K562 (cell line): ENCODE results near the gene VGLL4. TPM values are rescaled to one million over a fixed set of nuclear protein-coding genes. Genes with fewer than 3 reads are reported as not detected.

Experiments used
- ATAC-seq: fragments of 200-7000 bp; cut with Tn5 transposase; 3 replicates; pipeline ENCODE4 v1.9.1; 2020; ENCODE audit warnings: moderate library complexity
- BruUV-seq: library from RNA; stranded (reverse); fragments of 400-500 nt; replicated peaks from 2 replicates; lab custom pipeline; 2021; lab: Mats Ljungman, UMichigan
- CTCF ChIA-PET: fragments of 300-600 bp; formaldehyde crosslinking; extraction: SDS; loops from one replicate; lab custom pipeline; 2021; ENCODE audit warnings: low intra/inter-chr PET ratio; lab: Yijun Ruan, JAX
- POLR2A ChIA-PET: fragments of 300-600, 350-650 bp; sonication (Branson Sonifier 250); formaldehyde crosslinking; extraction: SDS; loops from one replicate; lab custom pipeline; 2021; ENCODE audit warnings: antibody characterized with exemption, inconsistent platforms; lab: Yijun Ruan, JAX
- DNase-seq, 4 experiments: peaks; one replicate each; pipeline versions ENCODE4 v3.0.0 to v3.0.0-alpha.2; 2011 to 2018; ENCODE audit warnings: low spot score in 3 of 4, mixed read lengths in 3 of 4; ENCODE audit errors: extremely low read depth in 1 of 4
- FAIRE-seq: peaks from 2 replicates; lab custom pipeline; 2011; peaks lifted over from hg19 to GRCh38; lab: Jason Lieb, UNC
- H2AFZ ChIP-seq: 2 replicates; pipeline ENCODE4 v1.6.0; 2011; ENCODE audit warnings: low read depth, low read length, control low read depth, inconsistent platforms
- H3K27ac ChIP-seq: fragments of 200-600 bp; 3 replicates; pipeline ENCODE4 v1.8.0; 2011; ENCODE audit warnings: low read depth, mild to moderate bottlenecking, control low read depth, inconsistent platforms, low read length, moderate library complexity, mixed read lengths; ENCODE audit errors: extremely low read depth
- H3K27me3 ChIP-seq, 2 experiments: fragments of 300-600 bp in 1 of 2; 2 replicates in 1 of 2; 3 replicates in 1 of 2; pipeline versions ENCODE4 v1.6.0 to v1.8.0; 2011; ENCODE audit warnings: inconsistent platforms in 2 of 2, low read length in 2 of 2, mild to moderate bottlenecking in 1 of 2, mixed read lengths in 1 of 2, moderate library complexity in 1 of 2; ENCODE audit not compliant: control insufficient read depth in 2 of 2, insufficient read depth in 2 of 2
- H3K36me3 ChIP-seq: fragments of 300-600 bp; 3 replicates; pipeline ENCODE4 v1.8.0; 2011; ENCODE audit warnings: mild to moderate bottlenecking, low read length, inconsistent platforms; ENCODE audit not compliant: control insufficient read depth, insufficient read depth
- H3K4me1 ChIP-seq, 2 experiments: fragments of 200-600 bp in 1 of 2; replicated peaks in 1 of 2; 2 replicates in 1 of 2; 3 replicates in 1 of 2; pipeline versions ENCODE4 v1.5.1 to v1.8.0; 2011; ENCODE audit warnings: inconsistent platforms in 2 of 2, low read length in 2 of 2, mild to moderate bottlenecking in 1 of 2, mixed read lengths in 1 of 2, moderate library complexity in 1 of 2; ENCODE audit not compliant: control insufficient read depth in 2 of 2, insufficient read depth in 2 of 2
- H3K4me2 ChIP-seq: 2 replicates; pipeline ENCODE4 v1.6.1; 2011; ENCODE audit warnings: low read length, control low read depth, inconsistent platforms, mixed read lengths; ENCODE audit not compliant: insufficient read depth
- H3K4me3 ChIP-seq: fragments of 200-600 bp; sonication (generic), shearing (Covaris generic); 2 replicates; pipeline ENCODE4 v1.5.1; 2016; ENCODE audit warnings: control low read depth, inconsistent platforms
- H3K79me2 ChIP-seq: fragments of 200-600 bp; 3 replicates; pipeline ENCODE4 v1.8.0; 2011; ENCODE audit warnings: low read length, inconsistent platforms; ENCODE audit not compliant: control insufficient read depth, insufficient read depth
- H3K9ac ChIP-seq, 2 experiments: 2 replicates each; pipeline versions ENCODE4 v1.6.0 to v1.6.1; 2011; ENCODE audit warnings: low read depth in 2 of 2, low read length in 2 of 2, control low read depth in 1 of 2, inconsistent platforms in 1 of 2, mild to moderate bottlenecking in 1 of 2, mixed read lengths in 1 of 2; ENCODE audit not compliant: insufficient read depth in 1 of 2
- H3K9me1 ChIP-seq: one replicate; pipeline ENCODE4 v1.6.0; 2011; ENCODE audit warnings: inconsistent platforms, mild to moderate bottlenecking, low read length, moderate library complexity; ENCODE audit not compliant: control insufficient read depth, insufficient read depth
- H3K9me3 ChIP-seq: replicated peaks from 2 replicates; pipeline ENCODE4 v1.5.1; 2011; ENCODE audit warnings: low read depth, low read length, inconsistent platforms; ENCODE audit not compliant: control insufficient read depth, insufficient read depth
- H4K20me1 ChIP-seq: replicated peaks from 2 replicates; pipeline ENCODE4 v1.6.1; 2011; ENCODE audit warnings: low read length, inconsistent platforms, mixed read lengths; ENCODE audit not compliant: control insufficient read depth, insufficient read depth
- E2F6 ChIP-seq, 2 experiments: IDR thresholded peaks; 2 replicates each; pipeline ENCODE4 v1.6.1; 2011; ENCODE audit warnings: borderline replicate concordance in 1 of 2, control low read depth in 1 of 2, low read depth in 1 of 2, low read length in 1 of 2, mild to moderate bottlenecking in 1 of 2, mixed read lengths in 1 of 2, moderate library complexity in 1 of 2; ENCODE audit not compliant: insufficient read depth in 1 of 2, insufficient read length in 1 of 2, poor library complexity in 1 of 2, severe bottlenecking in 1 of 2; ENCODE audit errors: extremely low read depth in 1 of 2
- FOXP4 ChIP-seq: sonication (generic); formaldehyde crosslinking; IDR thresholded peaks from 2 replicates; pipeline ENCODE4 v1.8.0; 2022; ENCODE audit warnings: mild to moderate bottlenecking, missing genetic modification reagents, borderline replicate concordance
- GTF2B ChIP-seq: IDR thresholded peaks from 2 replicates; pipeline ENCODE4 v1.6.1; 2011; ENCODE audit not compliant: insufficient read length; ENCODE audit errors: extremely low read depth
- HNRNPH1 ChIP-seq: fragments of 200-400 bp; formaldehyde crosslinking; optimal IDR thresholded peaks from 2 replicates; pipeline ENCODE3; 2017; ENCODE audit warnings: low read depth, mild to moderate bottlenecking, low read length, moderate library complexity
- PML ChIP-seq: IDR thresholded peaks from 2 replicates; pipeline ENCODE4 v1.6.1; 2012; ENCODE audit warnings: low read length, inconsistent platforms
- RFX1 ChIP-seq: fragments of 450-650 bp; IDR thresholded peaks from 2 replicates; pipeline ENCODE4 v1.6.1; 2016; ENCODE audit warnings: mild to moderate bottlenecking, moderate library complexity
- TBP ChIP-seq: optimal IDR thresholded peaks from 2 replicates; pipeline ENCODE3; 2011; ENCODE audit warnings: low read depth, low read length, improper control_type of control experiment
- ZBTB12 ChIP-seq: fragments of 250-450 bp; sonication (Bioruptor Pico); IDR thresholded peaks from 2 replicates; pipeline ENCODE4 v1.4.0; 2020
- ZBTB33 ChIP-seq: sonication (generic); formaldehyde crosslinking; IDR thresholded peaks from 2 replicates; pipeline ENCODE4 v1.8.1; 2023; ENCODE audit warnings: mild to moderate bottlenecking, missing genetic modification reagents
- ZFP30 ChIP-seq: fragments of 250-450 bp; sonication (Bioruptor Pico); IDR thresholded peaks from 2 replicates; pipeline ENCODE4 v1.8.0; 2022; ENCODE audit warnings: moderate library complexity, mild to moderate bottlenecking, inconsistent platforms, borderline replicate concordance
- ZKSCAN8 ChIP-seq: fragments of 200-800 bp; sonication (Bioruptor generic); IDR thresholded peaks from 2 replicates; pipeline ENCODE4 v1.6.1; 2016; ENCODE audit warnings: missing genetic modification characterization, missing compliant biosample characterization
- ZNF324 ChIP-seq: fragments of 250-450 bp; sonication (Bioruptor Pico); IDR thresholded peaks from 2 replicates; pipeline ENCODE4 v1.4.0; 2020; ENCODE audit warnings: mild to moderate bottlenecking
- ZNF551 ChIP-seq: fragments of 250-450 bp; sonication (Bioruptor Pico); IDR thresholded peaks from 2 replicates; pipeline ENCODE4 v1.5.0; 2021; ENCODE audit warnings: mild to moderate bottlenecking, moderate library complexity
- ZNF655 ChIP-seq: fragments of 250-450 bp; sonication (Bioruptor Pico); IDR thresholded peaks from 2 replicates; pipeline ENCODE4 v1.5.0; 2021
- WGBS: fragments of 100-300 bp; shearing (Covaris generic); methylation state at CpG from one replicate; pipeline ENCODE4 v1.1.6; 2016; ENCODE audit warnings: low coverage, mixed read lengths; ENCODE audit not compliant: insufficient coverage; ENCODE audit errors: missing lambda C conversion rate; 5-methylcytosine and 5-hydroxymethylcytosine counted together
- in situ Hi-C: fragments of 300-500 bp; cut with MboI; formaldehyde crosslinking; loops from 4 replicates; pipeline ENCODE4 v1.15.0; 2018; ENCODE audit warnings: inconsistent platforms, mixed read lengths
- intact Hi-C: fragments of 100-400 bp; cut with micrococcal nuclease; formaldehyde crosslinking; loops from 2 replicates; pipeline ENCODE4 v1.14.2; 2022
- polyA plus RNA-seq, 8 experiments: library from polyadenylated mRNA; depleted of rRNA in 4 of 8; stranded (reverse) in 5 of 8; unstranded in 3 of 8; fragments of >200 nt; fragmentation: Nextera tagmentation in 2 of 8; fragmentation: Illumina TruSeq in 1 of 8; extraction: Ambion mirVana in 2 of 8; extraction: Trizol in 1 of 8; gene quantifications; 2 replicates each; pipeline versions ENCODE4 v1.2.1 to v1.2.3, GENCODE V29; 2011 to 2014; ENCODE audit warnings: inconsistent platforms in 1 of 8, missing spikeins in 1 of 8
- total RNA-seq, 7 experiments: library from RNA; depleted of rRNA in 6 of 7; stranded (reverse); fragments of >200 nt in 6 of 7; fragmentation: Illumina TruSeq in 2 of 7; extraction: Trizol in 2 of 7; gene quantifications; 2 replicates each; pipeline versions ENCODE4 v1.2.1 to v1.2.3, GENCODE V29; 2011 to 2021; ENCODE audit warnings: low replicate concordance in 1 of 7

Gene VGLL4
- total and polyA plus RNA-seq, 9 of the 15 experiments (the other 6 are each of a cell fraction or from before 2014, with no cell fraction given), result 0.27 to 10.9 (median 8.6) TPM

- 78% methylated on average over 12 of the region's 12 CpGs for WGBS
- BruUV-seq, result no TSS peak
- Histone ChIP-seq H3K36me3 (peaks cover 3% of the 10 kb centered on the region; the same call in 1 of the 3 replicates), H3K9ac (no peak overlapping the region), H3K4me3 (no peak overlapping the region), H4K20me1 (no peaks in the 10 kb centered on the region), H2AFZ (no peak overlapping the region), H3K27me3 (no peaks in the 10 kb centered on the region), H3K9me1 (no peaks in the 10 kb centered on the region), H3K9me3 (no peaks in the 10 kb centered on the region), H3K79me2 (no peaks in the 10 kb centered on the region), H3K27ac (no peak overlapping the region), H3K4me1 (peaks cover 0 to 8% of the 10 kb centered on the region in 2 experiments; a peak in 1 of 5 replicates), H3K4me2 (no peak overlapping the region)
- in situ Hi-C loops, result no loop called here
- ATAC-seq, result no peak
- no peak for FAIRE-seq
- DNase-seq, result no peak
- POLR2A ChIA-PET, result interaction anchor here (0.5 to 1.0 kb wide), 3 partner anchors 8 to 45 kb away, joined by 3 to 5 read pairs (median 3); no protein-coding TSS in a partner anchor
- CTCF ChIA-PET, result no interaction called here
- intact Hi-C loops, result no loop called here
- TF ChIP-seq GTF2B (no peak), ZBTB12 (CRISPR knock-in tag) (no peak), RFX1 (no peak), HNRNPH1 (no peak), ZFP30 (CRISPR knock-in tag) (no peak), ZNF324 (CRISPR knock-in tag) (no peak), FOXP4 (CRISPR knock-in tag) (no peak), TBP (no peak), ZKSCAN8 (CRISPR knock-in tag) (no peak), ZBTB33 (CRISPR knock-in tag) (no peak), ZNF655 (CRISPR knock-in tag) (no peak), ZNF551 (CRISPR knock-in tag) (no peak), PML (no peak), E2F6 (IDR thresholded peaks at IDR 0.05; ENCODE audit: borderline replicate concordance in 1 of 2, extremely low read depth in 1 of 2, insufficient read depth in 1 of 2, insufficient read length in 1 of 2, low read depth in 1 of 2, low read length in 1 of 2, poor library complexity in 1 of 2, severe bottlenecking in 1 of 2) (no peak)
Measured at GRCh38 chr3:11554666-11555065, 89.0 kb downstream of the VGLL4 start.
